H1 (cell line): Measurements from ENCODE around the gene TOPORS. TPM values are rescaled to one million over a fixed set of nuclear protein-coding genes. Genes with fewer than 3 reads are reported as not detected.

Experiments used
- CTCF ChIA-PET: fragments of 300-600 bp; sonication (Branson Sonifier 250); formaldehyde crosslinking; loops from one replicate; lab custom pipeline; 2021; ENCODE audit not compliant: partially characterized antibody; lab: Charles Lee
- POLR2A ChIA-PET: fragments of 300-600 bp; sonication (Branson Sonifier 250); formaldehyde crosslinking; loops from one replicate; lab custom pipeline; 2021; ENCODE audit warnings: inconsistent platforms; ENCODE audit not compliant: partially characterized antibody; lab: Charles Lee
- DNase-seq, 2 experiments: peaks; one replicate each; pipeline versions ENCODE4 v3.0.0 to v3.0.0-alpha.2; 2010 to 2022; ENCODE audit warnings: low spot score in 2 of 2, low read depth in 1 of 2, mixed read lengths in 1 of 2
- FAIRE-seq: peaks from 2 replicates; lab custom pipeline; 2011; peaks lifted over from hg19 to GRCh38; lab: Jason Lieb, UNC
- H2AFZ ChIP-seq: 2 replicates; pipeline ENCODE4 v1.8.1; 2012; ENCODE audit warnings: low read length, inconsistent platforms
- H2AK5ac ChIP-seq: 2 replicates; pipeline ENCODE4 v1.6.1; 2013; ENCODE audit warnings: low read depth, low read length
- H2BK120ac ChIP-seq: replicated peaks from 2 replicates; pipeline ENCODE3; 2013; ENCODE audit warnings: low read depth, low read length, inconsistent platforms
- H2BK12ac ChIP-seq: 2 replicates; pipeline ENCODE4 v1.6.1; 2013; ENCODE audit warnings: low read depth, low read length
- H2BK15ac ChIP-seq: 2 replicates; pipeline ENCODE4 v1.6.1; 2013; ENCODE audit warnings: low read length
- H2BK20ac ChIP-seq: 2 replicates; pipeline ENCODE4 v1.6.1; 2013; ENCODE audit warnings: low read length
- H2BK5ac ChIP-seq: 2 replicates; pipeline ENCODE4 v1.6.1; 2013; ENCODE audit warnings: low read depth, low read length
- H3K14ac ChIP-seq: 2 replicates; pipeline ENCODE4 v1.6.1; 2013; ENCODE audit warnings: inconsistent platforms; ENCODE audit not compliant: insufficient read length
- H3K18ac ChIP-seq: 2 replicates; pipeline ENCODE4 v1.6.1; 2013; ENCODE audit warnings: low read length; ENCODE audit errors: extremely low read depth
- H3K23ac ChIP-seq: 2 replicates; pipeline ENCODE4 v1.6.1; 2013; ENCODE audit warnings: inconsistent platforms; ENCODE audit not compliant: insufficient read length
- H3K23me2 ChIP-seq: 2 replicates; pipeline ENCODE4 v1.6.1; 2013; ENCODE audit warnings: low read depth, low read length
- H3K27ac ChIP-seq: 2 replicates; pipeline ENCODE4 v1.6.1; 2011; ENCODE audit warnings: low read depth, low read length, inconsistent platforms
- H3K27me3 ChIP-seq, 4 experiments: replicated peaks in 1 of 4; 1 replicate in 1 of 4; 2 replicates in 3 of 4; pipeline versions ENCODE4 v1.6.1 to v1.8.1; 2011 to 2013; ENCODE audit warnings: low read length in 3 of 4, mild to moderate bottlenecking in 3 of 4, inconsistent platforms in 2 of 4, mixed read lengths in 2 of 4, moderate library complexity in 1 of 4; ENCODE audit not compliant: control insufficient read depth in 3 of 4, insufficient read depth in 3 of 4; ENCODE audit errors: extremely low read depth in 1 of 4
- H3K36me3 ChIP-seq, 4 experiments: 2 replicates each; pipeline versions ENCODE4 v1.6.1 to v1.8.1; 2011 to 2013; ENCODE audit warnings: mild to moderate bottlenecking in 4 of 4, low read length in 3 of 4, moderate library complexity in 2 of 4, control low read depth in 1 of 4, inconsistent platforms in 1 of 4; ENCODE audit not compliant: insufficient read depth in 4 of 4, control insufficient read depth in 2 of 4
- H3K4ac ChIP-seq: replicated peaks from 2 replicates; pipeline ENCODE3; 2013; ENCODE audit warnings: low read length, low read depth, mixed read lengths, inconsistent platforms; ENCODE audit not compliant: insufficient read length
- H3K4me1 ChIP-seq, 4 experiments: replicated peaks in 1 of 4; 1 replicate in 1 of 4; 2 replicates in 3 of 4; pipeline versions ENCODE4 v1.6.1 to v1.8.1; 2011 to 2013; ENCODE audit warnings: low read length in 3 of 4, inconsistent platforms in 2 of 4, mixed read lengths in 1 of 4; ENCODE audit not compliant: insufficient read depth in 4 of 4, control insufficient read depth in 3 of 4
- H3K4me2 ChIP-seq, 2 experiments: 2 replicates each; pipeline versions ENCODE4 v1.6.1 to v1.8.1; 2011 to 2013; ENCODE audit warnings: low read depth in 2 of 2, low read length in 2 of 2, control low read depth in 1 of 2, inconsistent platforms in 1 of 2, mild to moderate bottlenecking in 1 of 2; ENCODE audit not compliant: insufficient read depth in 1 of 2
- H3K4me3 ChIP-seq, 4 experiments: fragments of 200-600, 300-600 bp in 1 of 4; sonication (generic), shearing (Covaris generic), sonication (Bioruptor Twin) in 1 of 4; 2 replicates each; pipeline versions ENCODE4 v1.5.1 to v1.8.1; 2011 to 2016; ENCODE audit warnings: low read length in 4 of 4, low read depth in 3 of 4, control low read depth in 2 of 4, inconsistent platforms in 2 of 4, mild to moderate bottlenecking in 2 of 4, mixed read lengths in 1 of 4, moderate library complexity in 1 of 4; ENCODE audit not compliant: insufficient read depth in 2 of 4; ENCODE audit errors: extremely low read depth in 1 of 4
- H3K56ac ChIP-seq: replicated peaks from 2 replicates; pipeline ENCODE3; 2013; ENCODE audit warnings: low read depth, mild to moderate bottlenecking, mixed read lengths, low read length, inconsistent platforms; ENCODE audit not compliant: insufficient read length
- H3K79me1 ChIP-seq: 2 replicates; pipeline ENCODE4 v1.6.1; 2013; ENCODE audit warnings: low read depth, low read length, control low read depth
- H3K79me2 ChIP-seq, 2 experiments: 2 replicates each; pipeline versions ENCODE4 v1.6.1 to v1.8.1; 2012 to 2013; ENCODE audit warnings: low read length in 2 of 2, mild to moderate bottlenecking in 2 of 2, inconsistent platforms in 1 of 2; ENCODE audit not compliant: insufficient read depth in 2 of 2, control insufficient read depth in 1 of 2
- H3K9ac ChIP-seq, 4 experiments: replicated peaks in 1 of 4; 1 replicate in 1 of 4; 2 replicates in 3 of 4; pipeline versions ENCODE4 v1.6.1 to v1.8.1; 2011 to 2013; ENCODE audit warnings: low read depth in 3 of 4, low read length in 3 of 4, control low read depth in 2 of 4, mild to moderate bottlenecking in 2 of 4, moderate library complexity in 2 of 4, inconsistent platforms in 1 of 4; ENCODE audit errors: extremely low read depth in 1 of 4
- H3K9me3 ChIP-seq, 2 experiments: 2 replicates each; pipeline versions ENCODE4 v1.6.1 to v1.8.1; 2012 to 2013; ENCODE audit warnings: mild to moderate bottlenecking in 2 of 2, moderate library complexity in 2 of 2, control low read depth in 1 of 2, inconsistent platforms in 1 of 2, low read depth in 1 of 2, low read length in 1 of 2, mixed read lengths in 1 of 2; ENCODE audit not compliant: insufficient read depth in 2 of 2
- H4K20me1 ChIP-seq, 2 experiments: replicated peaks in 1 of 2; 2 replicates each; pipeline versions ENCODE3 to v1.8.1; 2011 to 2013; ENCODE audit warnings: inconsistent platforms in 2 of 2, low read length in 2 of 2, mild to moderate bottlenecking in 1 of 2; ENCODE audit not compliant: insufficient read depth in 2 of 2, control insufficient read depth in 1 of 2
- H4K5ac ChIP-seq: 2 replicates; pipeline ENCODE4 v1.6.1; 2013; ENCODE audit warnings: low read length, low read depth, mixed read lengths, inconsistent platforms; ENCODE audit not compliant: insufficient read length
- H4K8ac ChIP-seq: 2 replicates; pipeline ENCODE4 v1.8.0; 2013; ENCODE audit warnings: mild to moderate bottlenecking, moderate library complexity, low read length, inconsistent platforms; ENCODE audit not compliant: insufficient read depth; ENCODE audit errors: extremely low read depth
- H4K91ac ChIP-seq: replicated peaks from 2 replicates; pipeline ENCODE3; 2013; ENCODE audit warnings: low read length, mixed read lengths, inconsistent platforms; ENCODE audit not compliant: insufficient read length
- KDM4A ChIP-seq: IDR thresholded peaks from one replicate; pipeline ENCODE4 v1.7.1; 2012; ENCODE audit warnings: low read depth, mild to moderate bottlenecking, moderate library complexity, low read length, inconsistent platforms; ENCODE audit not compliant: severe bottlenecking
- WGBS, 2 experiments: shearing (Covaris generic) in 1 of 2; methylation state at CpG; one replicate each; pipeline versions ENCODE4 v1.1.6 to v1.1.7; 2013 to 2015; ENCODE audit warnings: low lambda C conversion rate in 2 of 2, mixed read lengths in 2 of 2, inconsistent platforms in 1 of 2, low coverage in 1 of 2, missing lambda C conversion rate in 1 of 2; ENCODE audit not compliant: insufficient replicate concordance in 2 of 2, insufficient coverage in 1 of 2, insufficient read length in 1 of 2; ENCODE audit errors: extremely low coverage in 1 of 2, missing lambda C conversion rate in 1 of 2; 5-methylcytosine and 5-hydroxymethylcytosine counted together
- polyA plus RNA-seq, 7 experiments: library from polyadenylated mRNA; depleted of rRNA in 3 of 7; stranded (reverse) in 5 of 7; unstranded in 2 of 7; fragments of >200 nt in 5 of 7; fragments of 200-250 nt in 2 of 7; gene quantifications; 1 replicate in 5 of 7; 2 replicates in 1 of 7; 4 replicates in 1 of 7; pipeline versions ENCODE4 v1.2.1 to v1.2.3, GENCODE V29; 2011 to 2013; ENCODE audit warnings: missing spikeins in 2 of 7, mixed read lengths in 2 of 7
- total RNA-seq: library from RNA; stranded (reverse); fragmentation: NEBNext Ultra II Directional; extraction: Animal tissue kit (Norgen Biotek cat#: 25700); gene quantifications from 2 replicates; pipeline ENCODE4 v1.2.1, GENCODE V29; 2021
- TF ChIP-seq, protein P1 (sequence below), 3 experiments: IDR thresholded peaks; 1 replicate in 2 of 3; 2 replicates in 1 of 3; pipeline versions ENCODE4 v1.5.1 to v1.6.1; 2011; ENCODE audit warnings: low read length in 3 of 3, mild to moderate bottlenecking in 3 of 3, inconsistent platforms in 2 of 3, low read depth in 1 of 3, moderate library complexity in 1 of 3; ENCODE audit not compliant: insufficient read depth in 1 of 3; ENCODE audit errors: control extremely low read depth in 1 of 3

TOPORS gene
- total and polyA plus RNA-seq, 2 of the 8 experiments (the other 6 are each of a cell fraction or from before 2014, with no cell fraction given), result 10.3 to 30.7 TPM

DNA sequence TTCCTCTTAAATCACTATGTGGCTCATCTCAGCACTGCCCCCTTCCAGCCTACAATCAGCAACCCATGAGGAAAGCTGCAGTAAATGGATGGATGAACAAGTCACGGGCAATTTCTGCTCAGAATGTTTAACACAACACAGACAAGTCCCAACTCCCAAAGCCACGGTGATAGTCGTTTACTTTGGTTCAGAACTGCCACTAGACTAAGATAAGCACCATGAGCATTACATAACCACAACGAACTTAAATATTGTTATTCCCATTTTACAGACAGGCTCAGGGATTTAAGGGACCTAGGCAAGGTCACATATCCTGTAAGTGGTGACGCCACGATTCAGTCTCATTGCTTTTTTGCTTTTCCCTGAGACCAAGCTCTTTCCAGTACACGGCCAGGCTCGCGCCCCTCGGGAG lies 2.2 kb downstream of the TOPORS start:
- Histone ChIP-seq H2BK5ac (peak overlapping the region; percentile 90), H3K14ac (no peak overlapping the region), H3K4ac (no peak overlapping the region), H3K27me3 (no peaks in the 10 kb centered on the region), H4K8ac (peak overlapping the region; percentile 94; the same call in 1 of the 2 replicates), H4K91ac (no peak overlapping the region), H4K20me1 (peaks cover 11 to 15% of the 10 kb centered on the region in 2 experiments), H3K4me2 (peak overlapping the region; percentile 70 to 80), H3K36me3 (peaks cover 0 to 5% (median 0%) of the 10 kb centered on the region in 4 experiments; a peak in 1 of 8 replicates), H2BK15ac (no peak overlapping the region), H3K4me3 (peak overlapping the region; percentile 80 to 97 (median 87)), H3K23ac (no peak overlapping the region), H3K18ac (peak overlapping the region; percentile 68; the same call in 1 of the 2 replicates), H4K5ac (no peak overlapping the region), H3K23me2 (peaks cover 9% of the 10 kb centered on the region), H2BK20ac (no peak overlapping the region), H3K79me2 (peaks cover 36 to 69% of the 10 kb centered on the region in 2 experiments), H3K79me1 (no peaks in the 10 kb centered on the region; the same call in 1 of the 2 replicates), H3K27ac (peak overlapping the region; percentile 89), H2AK5ac (no peak overlapping the region), H3K9me3 (no peaks in the 10 kb centered on the region), H3K56ac (peak overlapping the region; percentile 24), H2AFZ (no peak overlapping the region), H3K4me1 (peaks cover 0 to 3% (median 0%) of the 10 kb centered on the region in 4 experiments; a peak in 2 of 7 replicates), H2BK12ac (no peak overlapping the region), H2BK120ac (no peak overlapping the region), H3K9ac (peak overlapping the region; percentile 82 to 92 (median 88))
- no peak for DNase-seq
- FAIRE-seq, result no peak
- POLR2A ChIA-PET, result interaction anchor here (0.6 to 3.9 kb wide), 14 partner anchors 9 to 740 kb away, joined by 3 to 24 read pairs (median 6); partner anchors contain the start of genes DNAJA1, NDUFB6, NFX1 and RIGI
- TF ChIP-seq, protein P1, sequence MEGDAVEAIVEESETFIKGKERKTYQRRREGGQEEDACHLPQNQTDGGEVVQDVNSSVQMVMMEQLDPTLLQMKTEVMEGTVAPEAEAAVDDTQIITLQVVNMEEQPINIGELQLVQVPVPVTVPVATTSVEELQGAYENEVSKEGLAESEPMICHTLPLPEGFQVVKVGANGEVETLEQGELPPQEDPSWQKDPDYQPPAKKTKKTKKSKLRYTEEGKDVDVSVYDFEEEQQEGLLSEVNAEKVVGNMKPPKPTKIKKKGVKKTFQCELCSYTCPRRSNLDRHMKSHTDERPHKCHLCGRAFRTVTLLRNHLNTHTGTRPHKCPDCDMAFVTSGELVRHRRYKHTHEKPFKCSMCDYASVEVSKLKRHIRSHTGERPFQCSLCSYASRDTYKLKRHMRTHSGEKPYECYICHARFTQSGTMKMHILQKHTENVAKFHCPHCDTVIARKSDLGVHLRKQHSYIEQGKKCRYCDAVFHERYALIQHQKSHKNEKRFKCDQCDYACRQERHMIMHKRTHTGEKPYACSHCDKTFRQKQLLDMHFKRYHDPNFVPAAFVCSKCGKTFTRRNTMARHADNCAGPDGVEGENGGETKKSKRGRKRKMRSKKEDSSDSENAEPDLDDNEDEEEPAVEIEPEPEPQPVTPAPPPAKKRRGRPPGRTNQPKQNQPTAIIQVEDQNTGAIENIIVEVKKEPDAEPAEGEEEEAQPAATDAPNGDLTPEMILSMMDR (IDR thresholded peaks at IDR 0.05; ENCODE audit: control extremely low read depth in 1 of 3, insufficient read depth in 1 of 3, low read depth in 1 of 3, low read length in 3 of 3), result peak in 1 of 3 experiments; percentile 22; a peak in 1 of 4 replicates
- TF ChIP-seq KDM4A, result no peak
- CTCF ChIA-PET, result interaction anchor here (0.6 to 3.8 kb wide), 9 partner anchors 14 to 172 kb away, joined by 3 to 18 read pairs (median 6); partner anchors contain the start of gene RIGI
- 5% methylated on average over 10 of the region's 10 CpGs; no CpG with 5 or more reads in 1 of the 2 experiments for WGBS, 2 experiments
